Naive thymus-derived CD4-positive, alpha-beta T cell (primary cell): ENCODE results near the gene RNF167. TPM values are rescaled to one million over a fixed set of nuclear protein-coding genes. Genes with fewer than 3 reads are reported as not detected.

Experiments
- ATAC-seq: fragments of 150-1000 bp; cut with Tn5 transposase; 2 replicates; pipeline ENCODE4 v1.10.0; 2021; ENCODE audit warnings: mild to moderate bottlenecking, moderate library complexity
- CTCF ChIA-PET: fragments of 350-600 bp; sonication (Branson Sonifier 250); formaldehyde crosslinking; loops from one replicate; lab custom pipeline; 2021; ENCODE audit warnings: antibody characterized with exemption; lab: Charles Lee
- POLR2A ChIA-PET: fragments of 350-600 bp; sonication (Branson Sonifier 250); formaldehyde crosslinking; loops from one replicate; lab custom pipeline; 2021; ENCODE audit warnings: antibody characterized with exemption, inconsistent platforms; lab: Charles Lee
- DNase-seq, 9 donors: peaks; one replicate each; pipeline versions ENCODE4 v3.0.0 to v3.0.0-alpha.2; 2020 to 2022; ENCODE audit warnings: mixed read lengths in 1 of 9
- H3K27ac ChIP-seq: one replicate; pipeline ENCODE4 v1.7.0; 2013; ENCODE audit warnings: mild to moderate bottlenecking, low read depth, low read length, moderate library complexity
- H3K27me3 ChIP-seq, 2 donors: one replicate each; pipeline ENCODE4 v1.7.0; 2013; ENCODE audit warnings: low read length in 2 of 2, mild to moderate bottlenecking in 2 of 2, moderate library complexity in 2 of 2; ENCODE audit not compliant: control insufficient read depth in 2 of 2, insufficient read depth in 2 of 2
- H3K36me3 ChIP-seq, 3 experiments: 1 replicate in 2 of 3; 2 replicates in 1 of 3; pipeline ENCODE4 v1.7.0; 2013; ENCODE audit warnings: low read length in 3 of 3, mild to moderate bottlenecking in 3 of 3, moderate library complexity in 1 of 3; ENCODE audit not compliant: insufficient read depth in 3 of 3, control insufficient read depth in 2 of 3
- H3K4me1 ChIP-seq, 2 donors: one replicate each; pipeline ENCODE4 v1.7.0; 2013; ENCODE audit warnings: low read length in 2 of 2, mild to moderate bottlenecking in 2 of 2, moderate library complexity in 1 of 2; ENCODE audit not compliant: control insufficient read depth in 2 of 2, insufficient read depth in 2 of 2
- H3K4me3 ChIP-seq: 2 replicates; pipeline ENCODE4 v1.7.0; 2013; ENCODE audit warnings: mild to moderate bottlenecking, low read length
- H3K9me3 ChIP-seq, 3 experiments: 1 replicate in 2 of 3; 2 replicates in 1 of 3; pipeline ENCODE4 v1.7.0; 2013; ENCODE audit warnings: low read length in 3 of 3; ENCODE audit not compliant: control insufficient read depth in 2 of 3
- H3K27ac Mint-ChIP-seq, 9 donors: one replicate each; pipeline ENCODE4 v1.8.0; 2020 to 2022; ENCODE audit warnings: mixed read lengths in 9 of 9, mild to moderate bottlenecking in 8 of 9, moderate library complexity in 5 of 9, inconsistent platforms in 2 of 9
- H3K27me3 Mint-ChIP-seq, 5 donors: one replicate each; pipeline ENCODE4 v1.8.0; 2021 to 2022; ENCODE audit warnings: mixed read lengths in 5 of 5, mild to moderate bottlenecking in 1 of 5
- H3K36me3 Mint-ChIP-seq, 5 donors: one replicate each; pipeline ENCODE4 v1.8.0; 2020 to 2022; ENCODE audit warnings: mixed read lengths in 5 of 5, mild to moderate bottlenecking in 3 of 5, inconsistent platforms in 1 of 5
- H3K4me1 Mint-ChIP-seq, 7 donors: one replicate each; pipeline ENCODE4 v1.8.0; 2020 to 2022; ENCODE audit warnings: mixed read lengths in 7 of 7, mild to moderate bottlenecking in 3 of 7, inconsistent platforms in 1 of 7
- H3K4me3 Mint-ChIP-seq, 10 donors: one replicate each; pipeline ENCODE4 v1.8.0; 2020 to 2022; ENCODE audit warnings: mild to moderate bottlenecking in 10 of 10, mixed read lengths in 10 of 10, moderate library complexity in 6 of 10, inconsistent platforms in 2 of 10
- H3K9me3 Mint-ChIP-seq, 11 donors: one replicate each; pipeline ENCODE4 v1.8.0; 2020 to 2022; ENCODE audit warnings: mixed read lengths in 11 of 11, mild to moderate bottlenecking in 4 of 11, inconsistent platforms in 1 of 11, moderate library complexity in 1 of 11
- intact Hi-C, 2 donors: fragments of 100-400 bp; cut with micrococcal nuclease; formaldehyde crosslinking; loops; one replicate each; pipeline ENCODE4 v1.15.1; 2023
- polyA plus RNA-seq, 2 donors: library from polyadenylated mRNA; unstranded; fragments of 300-500 nt; fragmentation: Illumina TruSeq; gene quantifications; one replicate each; pipeline ENCODE4 v1.2.3, GENCODE V29; 2021
- total RNA-seq, 6 experiments: library from RNA in 5 of 6; stranded (reverse) in 5 of 6; gene quantifications; 1 replicate in 5 of 6; 2 replicates in 1 of 6; pipeline ENCODE4 v1.2.3 and lab custom pipeline; 2021 to 2026

Gene RNF167
- total and polyA plus RNA-seq, 7 experiments from 2014 or later = 25.3 to 248 (median 103) TPM

DNA sequence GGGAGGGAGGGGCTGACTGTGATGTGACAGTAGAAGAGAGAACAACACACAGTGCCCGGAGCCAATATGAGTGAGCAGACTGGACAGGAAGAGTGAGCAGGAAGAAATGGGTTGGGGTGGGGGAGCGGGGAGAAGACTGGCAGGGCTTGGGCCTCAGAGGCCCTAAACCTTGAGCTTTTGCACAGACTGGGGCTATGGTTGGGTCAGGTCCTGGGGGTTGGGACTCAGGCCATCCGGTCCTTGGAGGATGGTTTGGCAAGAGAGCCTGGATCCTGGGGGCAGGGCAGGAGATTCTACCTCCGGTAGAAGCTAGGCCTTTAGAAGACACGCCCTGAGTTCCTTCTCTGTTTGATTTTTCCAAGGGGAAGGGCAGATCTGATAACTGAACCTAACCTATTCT is 46.3 kb downstream of the RNF167 start:
- Mint-ChIP-seq H3K27me3 (no peaks in the 10 kb centered on the region), H3K9me3 (no peaks in the 10 kb centered on the region)

DNA sequence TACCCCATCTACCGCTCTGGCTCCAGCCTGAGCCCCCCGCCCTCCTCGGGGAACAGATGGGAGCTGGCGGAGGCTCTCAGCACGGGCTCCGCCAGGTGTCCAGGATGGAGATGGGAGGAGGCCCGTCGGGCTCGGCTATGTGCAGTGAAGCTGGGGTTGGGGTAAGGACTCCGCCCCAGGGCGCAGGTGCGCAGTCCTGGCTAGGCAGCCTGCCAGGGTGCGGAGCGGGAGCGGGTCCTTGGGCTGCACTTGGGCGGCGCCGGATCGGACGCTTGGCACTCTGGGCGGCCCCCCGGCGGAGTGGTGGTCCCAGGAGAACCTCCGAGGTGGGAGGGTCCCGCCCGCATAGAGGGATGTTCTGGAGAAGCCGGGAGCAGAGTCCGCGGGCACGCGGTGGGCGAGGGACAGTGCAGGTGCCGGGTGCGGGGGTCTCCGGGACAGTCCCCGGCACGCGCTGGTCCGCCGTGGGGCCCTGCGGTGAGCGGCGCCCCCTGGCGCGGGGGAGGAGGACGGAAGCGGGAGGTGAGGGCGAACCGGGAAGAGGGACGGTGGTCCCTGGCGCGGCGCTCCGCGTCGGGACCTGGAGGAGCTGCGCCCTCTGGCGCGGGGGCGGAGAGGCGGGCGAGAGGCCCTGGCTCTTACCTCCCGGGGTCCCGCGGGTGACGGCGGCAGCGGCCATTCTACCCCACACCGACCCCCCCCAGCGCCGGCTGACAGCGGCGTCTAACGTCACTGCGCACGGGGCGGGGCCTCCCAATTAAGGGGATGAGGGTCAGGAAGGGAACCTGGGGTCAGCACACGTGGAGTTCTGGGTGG is 47.1 kb downstream of the RNF167 start, which contains the start of gene CAMTA2:
CAMTA2 (minus strand) TSS at position 725 of the 816 bp plus-strand sequence. CDS start 1,453 bp downstream, outside the sequence.
- Histone ChIP-seq H3K4me1 (peaks cover 10 to 23% of the 10 kb centered on the region in 2 donors), H3K36me3 (peaks cover 0 to 25% (median 0%) of the 10 kb centered on the region in 3 experiments), H3K9me3 (no peaks in the 10 kb centered on the region), H3K27ac (peak within 1 kb of the TSS; percentile 99), H3K4me3 (peak within 1 kb of the TSS; percentile 91), H3K27me3 (no peaks in the 10 kb centered on the region)
- peaks cover 29 to 51% (median 46%) of the 10 kb centered on the region in 7 donors for H3K4me1 Mint-ChIP-seq
- peaks cover 0 to 15% (median 6%) of the 10 kb centered on the region in 5 donors for H3K36me3 Mint-ChIP-seq
- H3K27me3 Mint-ChIP-seq = no peaks in the 10 kb centered on the region
- intact Hi-C loops = loop anchor here (1.0 to 5.0 kb wide), 7 partner anchors 10 to 125 kb away; partner anchors contain the start of genes INCA1 (in 2 of the 2), KIF1C (in 2 of the 2), RNF167 (in 2 of the 2) and SLC25A11 (in 2 of the 2)
- ATAC-seq (peak; percentile 93), DNase-seq (peak; percentile 70 to 87 (median 80))
- peak within 1 kb of the TSS; percentile 86 to 94 (median 91) for H3K4me3 Mint-ChIP-seq
- POLR2A ChIA-PET = interaction anchor here (0.5 to 4.0 kb wide), 17 partner anchors 9 to 240 kb away, joined by 3 to 50 read pairs (median 6); partner anchors contain the start of genes C17orf107, INCA1, KIF1C and PFN1
- CTCF ChIA-PET = interaction anchor here (0.7 to 2.7 kb wide), 7 partner anchors 10 to 82 kb away, joined by 3 to 13 read pairs (median 5); partner anchors contain the start of genes INCA1 and SPAG7
- H3K9me3 Mint-ChIP-seq = no peaks in the 10 kb centered on the region
- H3K27ac Mint-ChIP-seq = peak within 1 kb of the TSS; percentile 87 to 95 (median 93)

More for the DNA sequence above, 46.3 kb downstream of the RNF167 start:
- peaks cover 0 to 31% (median 0%) of the 10 kb centered on the region in 3 experiments for H3K36me3 ChIP-seq
- H3K27ac Mint-ChIP-seq = peak overlapping the region; percentile 63 to 95 (median 90)
- CTCF ChIA-PET = interaction anchor here (1.4 to 2.7 kb wide), 2 partner anchors 18 to 81 kb away, joined by 4 to 13 read pairs; partner anchors contain the start of gene SPAG7
- no peaks in the 10 kb centered on the region for H3K27me3 ChIP-seq
- intact Hi-C loops = loop anchor here in 1 of 2 donors (5.0 kb wide), 2 partner anchors 46 to 126 kb away; partner anchors contain the start of gene ZNF232
- POLR2A ChIA-PET = interaction anchor here (0.5 to 4.0 kb wide), 14 partner anchors 8 to 206 kb away, joined by 3 to 50 read pairs (median 7); partner anchors contain the start of genes C17orf107, INCA1, KIF1C and PFN1
- H3K9me3 ChIP-seq = no peaks in the 10 kb centered on the region
- DNase-seq (peak in 1 of 9 donors; percentile 35), ATAC-seq (no peak)
- H3K4me3 ChIP-seq = peak overlapping the region; percentile 91
- peaks cover 0 to 18% (median 5%) of the 10 kb centered on the region in 5 donors for H3K36me3 Mint-ChIP-seq
- peaks cover 29 to 58% (median 48%) of the 10 kb centered on the region in 7 donors for H3K4me1 Mint-ChIP-seq
- peaks cover 13 to 23% of the 10 kb centered on the region in 2 donors for H3K4me1 ChIP-seq
- peak overlapping the region; percentile 86 to 94 (median 91) for H3K4me3 Mint-ChIP-seq
- H3K27ac ChIP-seq = peak overlapping the region; percentile 99

DNA sequence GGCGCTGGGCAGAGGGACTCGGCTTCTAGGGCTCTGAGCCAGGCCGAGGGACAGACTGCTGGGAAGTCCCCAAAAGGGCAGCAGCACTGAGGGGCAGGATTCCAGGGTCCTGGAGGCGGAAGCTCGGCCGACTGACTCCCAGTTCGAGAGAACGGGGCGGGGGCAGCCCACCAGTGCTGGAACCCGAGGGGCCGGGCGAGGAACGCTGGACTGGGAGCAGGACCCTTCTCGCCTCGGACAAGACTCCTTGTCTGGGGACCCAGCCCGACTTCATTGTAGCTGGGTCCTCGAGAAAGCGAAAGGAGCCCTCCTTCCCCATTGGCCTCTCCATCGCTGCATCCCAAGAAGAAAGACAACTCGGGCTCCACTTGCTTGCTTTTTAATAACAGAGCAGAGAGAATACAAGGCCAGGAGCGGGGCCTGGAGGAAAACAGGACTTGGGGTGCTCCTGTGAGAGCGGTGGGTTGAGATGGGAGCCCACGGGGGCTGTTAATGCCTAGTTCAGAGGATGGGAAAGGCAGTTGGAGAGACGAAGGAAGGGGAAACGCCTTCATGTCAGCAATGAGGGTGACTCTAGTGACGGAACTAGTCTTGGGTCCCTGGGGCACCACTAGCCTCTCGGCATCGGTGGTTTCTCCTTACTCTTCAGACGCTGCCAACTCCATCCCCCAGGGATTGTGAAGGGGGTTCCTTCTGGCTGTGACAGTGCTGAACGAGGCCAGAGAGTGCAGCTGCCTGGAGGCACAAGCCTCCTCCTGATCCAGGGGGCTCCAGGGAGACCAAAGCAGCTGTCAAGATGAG is 47.9 kb downstream of the RNF167 start:
- DNase-seq (peak in 1 of 9 donors; percentile 18), ATAC-seq (peak; percentile 15)
- Histone ChIP-seq H3K9me3 (no peaks in the 10 kb centered on the region), H3K4me3 (peak overlapping the region; percentile 91), H3K4me1 (peaks cover 10 to 23% of the 10 kb centered on the region in 2 donors), H3K36me3 (peaks cover 0 to 17% (median 0%) of the 10 kb centered on the region in 3 experiments), H3K27me3 (no peaks in the 10 kb centered on the region), H3K27ac (peak overlapping the region; percentile 99)
- Mint-ChIP-seq H3K4me1 (peaks cover 29 to 47% (median 45%) of the 10 kb centered on the region in 7 donors), H3K9me3 (no peaks in the 10 kb centered on the region), H3K4me3 (peak overlapping the region; percentile 86 to 94 (median 91)), H3K27me3 (no peaks in the 10 kb centered on the region), H3K27ac (peak overlapping the region; percentile 87 to 95 (median 93)), H3K36me3 (peaks cover 0 to 11% (median 2%) of the 10 kb centered on the region in 5 donors)
- POLR2A ChIA-PET = interaction anchor here (0.5 to 4.0 kb wide), 14 partner anchors 10 to 91 kb away, joined by 3 to 50 read pairs (median 7); partner anchors contain the start of genes C17orf107, INCA1, KIF1C and PFN1
- CTCF ChIA-PET = interaction anchor here (0.7 to 1.7 kb wide), 7 partner anchors 9 to 79 kb away, joined by 3 to 6 read pairs (median 3); partner anchors contain the start of genes INCA1, RNF167 and SLC25A11
- intact Hi-C loops = loop anchor here (1.0 to 5.0 kb wide), 7 partner anchors 9 to 124 kb away; partner anchors contain the start of genes INCA1 (in 2 of the 2), KIF1C (in 2 of the 2), RNF167 (in 2 of the 2) and SLC25A11 (in 2 of the 2)

DNA sequence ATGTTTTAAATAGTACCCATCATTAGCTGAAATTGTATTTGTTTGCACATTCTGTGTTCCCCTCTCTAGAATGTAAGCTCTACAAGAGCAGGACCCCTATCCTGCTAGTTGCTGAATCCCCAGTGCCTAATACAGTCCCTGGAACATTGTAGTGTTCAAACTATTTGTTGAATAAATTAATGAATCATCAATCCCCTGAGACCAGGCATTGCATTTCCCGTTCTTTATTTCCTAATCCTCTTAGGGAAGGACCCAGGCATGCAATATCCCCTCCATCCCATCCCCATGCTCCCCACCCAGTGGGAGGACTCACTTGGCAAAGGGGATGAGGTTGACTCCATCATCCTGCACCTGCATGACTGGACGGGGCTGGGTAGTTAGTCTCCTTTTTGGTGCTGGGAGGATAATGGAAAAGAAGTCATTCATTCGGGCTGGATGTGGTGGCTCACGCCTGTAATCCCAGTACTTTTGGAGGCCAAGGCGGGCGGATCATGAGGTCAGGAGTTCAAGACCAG is 54.1 kb downstream of the RNF167 start:
- no peak overlapping the region for H3K4me3 Mint-ChIP-seq

More for the DNA sequence above, 54.1 kb downstream of the RNF167 start:
- no peak overlapping the region for H3K4me3 ChIP-seq
- H3K9me3 Mint-ChIP-seq = peaks cover 0 to 2% (median 0%) of the 10 kb centered on the region in 11 donors
- CTCF ChIA-PET = no interaction called here
- peaks cover 20 to 35% (median 26%) of the 10 kb centered on the region in 7 donors for H3K4me1 Mint-ChIP-seq
- no peaks in the 10 kb centered on the region for H3K27me3 ChIP-seq
- H3K27ac ChIP-seq = no peak overlapping the region
- no peaks in the 10 kb centered on the region for H3K36me3 ChIP-seq
- H3K27me3 Mint-ChIP-seq = no peaks in the 10 kb centered on the region
- ATAC-seq (no peak), DNase-seq (no peak)
- POLR2A ChIA-PET = no interaction called here
- H3K9me3 ChIP-seq = no peaks in the 10 kb centered on the region
- H3K36me3 Mint-ChIP-seq = peaks cover 0 to 3% (median 0%) of the 10 kb centered on the region in 5 donors
- peaks cover 8 to 17% of the 10 kb centered on the region in 2 donors for H3K4me1 ChIP-seq
- intact Hi-C loops = no loop called here
- H3K27ac Mint-ChIP-seq = no peak overlapping the region
